ENCODE measurements around the gene SMO. TPM values are rescaled to one million over a fixed set of nuclear protein-coding genes. Genes with fewer than 3 reads are reported as not detected.

Gene SMO
- total and polyA plus RNA-seq, 4 donors: 0.87 to 19.3 (median 3.6) TPM

DNA sequence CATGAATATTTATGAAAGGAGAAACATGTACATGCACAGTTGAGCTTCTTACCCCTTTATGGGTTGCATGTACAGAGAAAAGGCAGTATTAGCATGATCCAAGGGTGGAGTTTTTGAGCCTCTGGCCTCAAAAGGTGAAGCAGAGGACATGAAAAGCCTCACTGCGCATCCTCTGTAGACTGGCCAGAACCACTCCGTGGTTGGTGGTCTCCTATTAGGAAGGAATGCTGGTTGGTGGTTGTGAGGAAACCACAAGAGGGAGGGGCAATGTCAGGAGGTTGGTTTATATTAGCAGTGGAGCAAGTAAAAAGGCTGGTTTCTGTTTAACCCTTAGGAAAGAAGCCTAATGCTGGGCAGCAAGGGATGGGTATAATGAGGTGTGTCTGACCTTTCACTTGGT lies 73.9 kb downstream of the SMO start:
- H3K36me3 ChIP-seq (ENCODE audit: control insufficient read depth in 4 of 4, insufficient read depth in 4 of 4, low read length in 4 of 4): no peaks in the 10 kb centered on the region
- peaks cover 0 to 3% (median 0%) of the 10 kb centered on the region in 5 donors for H3K4me1 ChIP-seq (ENCODE audit: control insufficient read depth in 5 of 5, insufficient read depth in 5 of 5, low read length in 5 of 5)
- no peak overlapping the region for H3K27ac ChIP-seq (ENCODE audit: low read depth in 1 of 2, low read length in 1 of 2)
- H3K9me3 ChIP-seq (ENCODE audit: control insufficient read depth in 4 of 4, insufficient read depth in 3 of 4, low read length in 3 of 4): no peaks in the 10 kb centered on the region
- no peak overlapping the region for H3K4me3 ChIP-seq
- no peaks in the 10 kb centered on the region for H3K27me3 ChIP-seq (ENCODE audit: control insufficient read depth in 3 of 3, insufficient read depth in 3 of 3, low read length in 2 of 3)
- DNase-seq: no peak
- TF ChIP-seq, protein P1, sequence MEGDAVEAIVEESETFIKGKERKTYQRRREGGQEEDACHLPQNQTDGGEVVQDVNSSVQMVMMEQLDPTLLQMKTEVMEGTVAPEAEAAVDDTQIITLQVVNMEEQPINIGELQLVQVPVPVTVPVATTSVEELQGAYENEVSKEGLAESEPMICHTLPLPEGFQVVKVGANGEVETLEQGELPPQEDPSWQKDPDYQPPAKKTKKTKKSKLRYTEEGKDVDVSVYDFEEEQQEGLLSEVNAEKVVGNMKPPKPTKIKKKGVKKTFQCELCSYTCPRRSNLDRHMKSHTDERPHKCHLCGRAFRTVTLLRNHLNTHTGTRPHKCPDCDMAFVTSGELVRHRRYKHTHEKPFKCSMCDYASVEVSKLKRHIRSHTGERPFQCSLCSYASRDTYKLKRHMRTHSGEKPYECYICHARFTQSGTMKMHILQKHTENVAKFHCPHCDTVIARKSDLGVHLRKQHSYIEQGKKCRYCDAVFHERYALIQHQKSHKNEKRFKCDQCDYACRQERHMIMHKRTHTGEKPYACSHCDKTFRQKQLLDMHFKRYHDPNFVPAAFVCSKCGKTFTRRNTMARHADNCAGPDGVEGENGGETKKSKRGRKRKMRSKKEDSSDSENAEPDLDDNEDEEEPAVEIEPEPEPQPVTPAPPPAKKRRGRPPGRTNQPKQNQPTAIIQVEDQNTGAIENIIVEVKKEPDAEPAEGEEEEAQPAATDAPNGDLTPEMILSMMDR (IDR thresholded peaks at IDR 0.05; ENCODE audit: control extremely low read depth, extremely low read depth): no peak
- H3K9ac ChIP-seq (ENCODE audit: insufficient read depth in 1 of 2, low read length in 2 of 2): no peak overlapping the region
- WGBS, 2 donors: 63 to 67% methylated on average over 2 of the region's 2 CpGs
- no peak for ATAC-seq (ENCODE audit: insufficient read depth, low FRiP score)

Small RNA genes lying within 50 kb of the gene (small RNA-seq; reads per million reads assigned to genes)
- gene RNY1P11 (ENCODE audit: low replicate concordance): 0.08 reads per million

Other genes with a start within 250 kb of the SMO start
- 10 to 100 TPM; 32.5 to 45.9 TPM for gene TNPO3, start 133.5 kb upstream of the SMO start, total RNA-seq
- 10 to 100 TPM; 12.3 to 19.3 TPM for gene TNPO3, start 133.5 kb upstream of the SMO start, polyA plus RNA-seq
- 1 to 10 TPM; 4.5 to 7.3 TPM for gene TSPAN33, start 43.9 kb upstream of the SMO start, total RNA-seq
- gene TSPAN33, start 43.9 kb upstream of the SMO start, polyA plus RNA-seq: 1 to 10 TPM; 3.3 to 8.2 TPM
- 100 to 1,000 TPM; 117 to 172 TPM for gene AHCYL2, start 36.4 kb downstream of the SMO start, total RNA-seq
- gene AHCYL2, start 36.4 kb downstream of the SMO start, polyA plus RNA-seq: 10 to 100 TPM; 16.3 to 70.8 TPM
- 1 to 10 TPM; 1.1 to 2.0 TPM for gene STRIP2, start 245.8 kb downstream of the SMO start, total RNA-seq
- gene STRIP2, start 245.8 kb downstream of the SMO start, polyA plus RNA-seq: 1 to 10 TPM; 1.4 to 2.1 TPM